Heart left ventricle (tissue), 13 donors: ENCODE results near the gene FSTL4.

Experiments
- POLR2A ChIP-seq, 2 donors: fragments of 450-650 bp; IDR thresholded peaks; one replicate each; pipeline ENCODE4 v1.6.1; 2017; ENCODE audit warnings: antibody characterized with exemption in 2 of 2, mild to moderate bottlenecking in 2 of 2, moderate library complexity in 2 of 2
- TF ChIP-seq, protein P1 (sequence below), 12 donors: fragments of 200-600 bp; sonication (generic) in 4 of 12; IDR thresholded peaks; one replicate each; pipeline versions ENCODE4 v1.5.0 to v1.8.0; 2018 to 2022; ENCODE audit warnings: antibody characterized with exemption in 12 of 12, mild to moderate bottlenecking in 5 of 12
- donor health status: ischemic (EF 13 %, LVEDD 7.1; RV severe dilation, severe dysfunction).
- donor health status: DM: no; HTN: yes; CAD: no.
- donor health status: DM: no; HTN: no; CAD: no.
- donor health status: ischemic (EF 25% LVEDD 6.9; RV normal size, moderate dysfunction).
- donor health status: ischemic (EF 25% LVEDD 5.7; RV mildly dilated, moderate dysfunction).
- donor health status: ischemic (EF 35%, LVEDD 5.7; RV mildly dilated, moderate dysfunction).
- donor health status: nonischemic (EF 11% LVEDD 7.7; RV severe dilation, severe dysfunction).
- donor health status: DM: yes; HTN: yes; CAD: no.
- donor health status: PGD.
- donor health status: ischemic (EF 29% LVEDD 5.4; RV normal size, mild dysfunction).
- donor health status: nonischemic (EF 23%, LVEDD 6.1; RV moderate dilation, normal function).

DNA sequence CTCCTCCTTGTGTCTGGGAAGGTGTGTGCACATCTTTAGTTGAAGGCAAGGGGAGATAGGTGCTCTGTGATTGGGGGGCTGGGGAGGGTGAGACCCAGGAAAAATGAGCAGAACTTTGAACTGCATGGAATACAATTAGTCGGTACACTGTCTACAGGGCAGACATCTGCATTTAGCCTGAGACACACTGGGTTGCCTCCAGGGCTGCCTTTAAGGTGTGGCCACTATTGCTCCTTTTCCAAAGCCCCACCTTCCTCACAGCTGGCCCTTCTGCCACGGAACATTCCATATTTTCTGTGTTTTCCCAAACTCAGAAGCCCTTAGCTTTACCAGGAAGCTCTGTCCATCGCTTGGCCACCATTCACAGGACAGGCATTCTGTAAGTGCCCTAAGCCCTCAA lies 312.6 kb downstream of the FSTL4 start:
- TF ChIP-seq POLR2A (IDR thresholded peaks at IDR 0.05) = no peak
- TF ChIP-seq, protein P1, sequence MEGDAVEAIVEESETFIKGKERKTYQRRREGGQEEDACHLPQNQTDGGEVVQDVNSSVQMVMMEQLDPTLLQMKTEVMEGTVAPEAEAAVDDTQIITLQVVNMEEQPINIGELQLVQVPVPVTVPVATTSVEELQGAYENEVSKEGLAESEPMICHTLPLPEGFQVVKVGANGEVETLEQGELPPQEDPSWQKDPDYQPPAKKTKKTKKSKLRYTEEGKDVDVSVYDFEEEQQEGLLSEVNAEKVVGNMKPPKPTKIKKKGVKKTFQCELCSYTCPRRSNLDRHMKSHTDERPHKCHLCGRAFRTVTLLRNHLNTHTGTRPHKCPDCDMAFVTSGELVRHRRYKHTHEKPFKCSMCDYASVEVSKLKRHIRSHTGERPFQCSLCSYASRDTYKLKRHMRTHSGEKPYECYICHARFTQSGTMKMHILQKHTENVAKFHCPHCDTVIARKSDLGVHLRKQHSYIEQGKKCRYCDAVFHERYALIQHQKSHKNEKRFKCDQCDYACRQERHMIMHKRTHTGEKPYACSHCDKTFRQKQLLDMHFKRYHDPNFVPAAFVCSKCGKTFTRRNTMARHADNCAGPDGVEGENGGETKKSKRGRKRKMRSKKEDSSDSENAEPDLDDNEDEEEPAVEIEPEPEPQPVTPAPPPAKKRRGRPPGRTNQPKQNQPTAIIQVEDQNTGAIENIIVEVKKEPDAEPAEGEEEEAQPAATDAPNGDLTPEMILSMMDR (IDR thresholded peaks at IDR 0.05) = no peak
